ENCODE data around the gene SRPRA. TPM values are rescaled to one million over a fixed set of nuclear protein-coding genes. Genes with fewer than 3 reads are reported as not detected.

SRPRA gene
- total and polyA plus RNA-seq, 2 donors (not counting 1 experiment from before 2014, with no cell fraction given) = 115 to 136 TPM

DNA sequence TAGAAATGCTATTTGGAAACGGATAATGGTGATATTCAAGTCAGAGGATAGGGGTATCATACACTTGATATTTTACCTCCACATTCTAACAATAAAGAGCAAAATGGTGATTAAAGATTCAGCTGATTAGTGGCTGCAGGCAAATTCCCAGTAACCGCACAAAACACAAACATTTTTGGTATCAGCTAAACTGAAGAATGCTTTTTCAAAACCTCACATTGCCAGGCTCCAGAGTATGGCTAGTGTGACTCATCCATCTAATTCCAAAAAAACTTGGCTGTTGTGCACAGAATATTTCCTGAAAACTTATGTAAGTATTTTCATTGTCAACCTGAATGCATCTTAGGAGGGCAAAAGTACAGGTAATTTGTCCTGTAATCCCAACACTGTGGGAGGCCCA is 10.9 kb downstream of the SRPRA start:
- WGBS (ENCODE audit: insufficient coverage) = no CpG with 5 or more reads among the region's 2 CpGs
- H3K9me3 ChIP-seq (ENCODE audit: control extremely low read depth in 1 of 3, control insufficient read depth in 2 of 3, insufficient read depth in 1 of 3, low read length in 2 of 3) = no peaks in the 10 kb centered on the region
- H4K20me1 ChIP-seq (ENCODE audit: control insufficient read depth, insufficient read depth, low read length, poor library complexity, severe bottlenecking) = no peaks in the 10 kb centered on the region
- TF ChIP-seq, protein P1, sequence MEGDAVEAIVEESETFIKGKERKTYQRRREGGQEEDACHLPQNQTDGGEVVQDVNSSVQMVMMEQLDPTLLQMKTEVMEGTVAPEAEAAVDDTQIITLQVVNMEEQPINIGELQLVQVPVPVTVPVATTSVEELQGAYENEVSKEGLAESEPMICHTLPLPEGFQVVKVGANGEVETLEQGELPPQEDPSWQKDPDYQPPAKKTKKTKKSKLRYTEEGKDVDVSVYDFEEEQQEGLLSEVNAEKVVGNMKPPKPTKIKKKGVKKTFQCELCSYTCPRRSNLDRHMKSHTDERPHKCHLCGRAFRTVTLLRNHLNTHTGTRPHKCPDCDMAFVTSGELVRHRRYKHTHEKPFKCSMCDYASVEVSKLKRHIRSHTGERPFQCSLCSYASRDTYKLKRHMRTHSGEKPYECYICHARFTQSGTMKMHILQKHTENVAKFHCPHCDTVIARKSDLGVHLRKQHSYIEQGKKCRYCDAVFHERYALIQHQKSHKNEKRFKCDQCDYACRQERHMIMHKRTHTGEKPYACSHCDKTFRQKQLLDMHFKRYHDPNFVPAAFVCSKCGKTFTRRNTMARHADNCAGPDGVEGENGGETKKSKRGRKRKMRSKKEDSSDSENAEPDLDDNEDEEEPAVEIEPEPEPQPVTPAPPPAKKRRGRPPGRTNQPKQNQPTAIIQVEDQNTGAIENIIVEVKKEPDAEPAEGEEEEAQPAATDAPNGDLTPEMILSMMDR (IDR thresholded peaks at IDR 0.05) = no peak
- POLR2A ChIA-PET = no interaction called here
- CTCF ChIA-PET = no interaction called here
- H3K79me2 ChIP-seq (ENCODE audit: control insufficient read depth, insufficient read depth, low read length) = no peaks in the 10 kb centered on the region
- DNase-seq = no peak
- H3K4me1 ChIP-seq (ENCODE audit: control insufficient read depth in 2 of 2, insufficient read depth in 2 of 2, low read length in 2 of 2) = no peaks in the 10 kb centered on the region
- H3K9me3 Mint-ChIP-seq (ENCODE audit: insufficient read depth) = no peaks in the 10 kb centered on the region
- no peak overlapping the region for H3K4me3 ChIP-seq (ENCODE audit: control extremely low read depth in 1 of 5, extremely low read depth in 1 of 5, insufficient read depth in 1 of 5, low read depth in 2 of 5, low read length in 4 of 5)
- no peaks in the 10 kb centered on the region for H3K27me3 Mint-ChIP-seq
- no peaks in the 10 kb centered on the region for H3K27me3 ChIP-seq (replicated peaks in 1 of 4; ENCODE audit: control extremely low read depth in 1 of 4, control insufficient read depth in 3 of 4, insufficient read depth in 4 of 4, low read length in 3 of 4)
- peaks cover 2 to 21% of the 10 kb centered on the region in 2 experiments for H3K36me3 ChIP-seq (replicated peaks in 1 of 2; ENCODE audit: control extremely low read depth in 1 of 2, control insufficient read depth in 1 of 2, extremely low read depth in 1 of 2, insufficient read depth in 2 of 2, low read length in 1 of 2)
- H2AFZ ChIP-seq (ENCODE audit: insufficient read depth, low read depth, low read length, poor library complexity, severe bottlenecking) = no peak overlapping the region
- intact Hi-C loops (cut with micrococcal nuclease) = no loop called here
- H3K27ac ChIP-seq (ENCODE audit: low read length in 2 of 2) = no peak overlapping the region
- no peaks in the 10 kb centered on the region for H3K4me1 Mint-ChIP-seq
- no peak overlapping the region for H3K27ac Mint-ChIP-seq
- no peak overlapping the region for H3K9ac ChIP-seq (ENCODE audit: low read length)
- H3K4me3 Mint-ChIP-seq = no peak overlapping the region
- no peak for ATAC-seq (ENCODE audit: low read depth)
- no peak overlapping the region for H3K4me2 ChIP-seq (replicated peaks; ENCODE audit: low read depth, low read length, poor library complexity, severe bottlenecking)

DNA sequence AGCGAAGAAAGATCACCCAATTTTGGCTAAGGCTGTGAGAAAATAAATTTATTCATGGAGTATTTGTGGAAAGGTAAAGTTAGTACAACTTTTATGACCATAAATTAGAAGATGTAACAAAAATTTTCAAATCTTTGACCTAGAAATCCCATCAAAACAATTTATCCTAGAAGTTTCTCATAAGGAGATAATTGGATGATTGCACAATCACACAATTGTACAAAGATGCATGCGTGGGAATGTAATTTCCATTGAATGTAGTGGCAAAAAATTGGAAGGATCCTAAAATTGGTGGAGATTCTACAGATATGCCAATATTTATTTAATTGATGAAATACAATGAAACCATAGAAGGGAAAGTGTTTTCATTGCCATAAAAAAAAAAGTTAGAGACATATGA is 11.6 kb downstream of the SRPRA start:
- CTCF ChIA-PET = interaction anchor here (0.6 kb wide), 1 partner anchor 19 kb away, joined by 3 read pairs; no protein-coding TSS in a partner anchor
- Mint-ChIP-seq H3K4me1 (no peaks in the 10 kb centered on the region), H3K27ac (no peak overlapping the region), H3K4me3 (no peak overlapping the region), H3K9me3 (ENCODE audit: insufficient read depth) (no peaks in the 10 kb centered on the region), H3K27me3 (no peaks in the 10 kb centered on the region)
- WGBS (ENCODE audit: insufficient coverage) = no CpG with 5 or more reads among the region's 2 CpGs
- intact Hi-C loops (cut with micrococcal nuclease) = no loop called here
- DNase-seq (no peak), ATAC-seq (ENCODE audit: low read depth) (no peak)
- no peak overlapping the region for H3K4me3 ChIP-seq (ENCODE audit: control extremely low read depth in 1 of 5, extremely low read depth in 1 of 5, insufficient read depth in 1 of 5, low read depth in 2 of 5, low read length in 4 of 5)
- no peak overlapping the region for H3K4me2 ChIP-seq (replicated peaks; ENCODE audit: low read depth, low read length, poor library complexity, severe bottlenecking)
- H4K20me1 ChIP-seq (ENCODE audit: control insufficient read depth, insufficient read depth, low read length, poor library complexity, severe bottlenecking) = no peaks in the 10 kb centered on the region
- H3K27ac ChIP-seq (ENCODE audit: low read length in 2 of 2) = no peak overlapping the region
- H3K27me3 ChIP-seq (replicated peaks in 1 of 4; ENCODE audit: control extremely low read depth in 1 of 4, control insufficient read depth in 3 of 4, insufficient read depth in 4 of 4, low read length in 3 of 4) = no peaks in the 10 kb centered on the region
- peaks cover 2 to 15% of the 10 kb centered on the region in 2 experiments for H3K36me3 ChIP-seq (replicated peaks in 1 of 2; ENCODE audit: control extremely low read depth in 1 of 2, control insufficient read depth in 1 of 2, extremely low read depth in 1 of 2, insufficient read depth in 2 of 2, low read length in 1 of 2)
- H3K9me3 ChIP-seq (ENCODE audit: control extremely low read depth in 1 of 3, control insufficient read depth in 2 of 3, insufficient read depth in 1 of 3, low read length in 2 of 3) = no peaks in the 10 kb centered on the region
- TF ChIP-seq EZH2 (IDR thresholded peaks at IDR 0.05; ENCODE audit: borderline replicate concordance, insufficient read depth, low read depth, low read length, poor library complexity, severe bottlenecking) = no peak
- TF ChIP-seq, protein P1 (IDR thresholded peaks at IDR 0.05) = no peak
- H3K9ac ChIP-seq (ENCODE audit: low read length) = no peak overlapping the region
- POLR2A ChIA-PET = interaction anchor here (0.6 kb wide), 1 partner anchor 163 kb away, joined by 4 read pairs; no protein-coding TSS in a partner anchor
- no peak overlapping the region for H2AFZ ChIP-seq (ENCODE audit: insufficient read depth, low read depth, low read length, poor library complexity, severe bottlenecking)
- H3K79me2 ChIP-seq (ENCODE audit: control insufficient read depth, insufficient read depth, low read length) = no peaks in the 10 kb centered on the region
- H3K4me1 ChIP-seq (ENCODE audit: control insufficient read depth in 2 of 2, insufficient read depth in 2 of 2, low read length in 2 of 2) = no peaks in the 10 kb centered on the region

Data from B cell (primary cell).